H1 (cell line): ENCODE results near the gene STX18. TPM values are rescaled to one million over a fixed set of nuclear protein-coding genes. Genes with fewer than 3 reads are reported as not detected.
"Not testable (repeated sequence)": the region's sequence is repeated elsewhere in the genome, so short reads cannot be mapped to it uniquely, and the experiment has no call there.

Source experiments
- CTCF ChIA-PET: fragments of 300-600 bp; sonication (Branson Sonifier 250); formaldehyde crosslinking; loops from one replicate; lab custom pipeline; 2021; ENCODE audit not compliant: partially characterized antibody; lab: Charles Lee
- POLR2A ChIA-PET: fragments of 300-600 bp; sonication (Branson Sonifier 250); formaldehyde crosslinking; loops from one replicate; lab custom pipeline; 2021; ENCODE audit warnings: inconsistent platforms; ENCODE audit not compliant: partially characterized antibody; lab: Charles Lee
- DNase-seq, 2 experiments: peaks; one replicate each; pipeline versions ENCODE4 v3.0.0 to v3.0.0-alpha.2; 2010 to 2022; ENCODE audit warnings: low spot score in 2 of 2, low read depth in 1 of 2, mixed read lengths in 1 of 2
- FAIRE-seq: peaks from 2 replicates; lab custom pipeline; 2011; peaks lifted over from hg19 to GRCh38; lab: Jason Lieb, UNC
- H2AFZ ChIP-seq: 2 replicates; pipeline ENCODE4 v1.8.1; 2012; ENCODE audit warnings: low read length, inconsistent platforms
- H2AK5ac ChIP-seq: 2 replicates; pipeline ENCODE4 v1.6.1; 2013; ENCODE audit warnings: low read depth, low read length
- H2BK120ac ChIP-seq: replicated peaks from 2 replicates; pipeline ENCODE3; 2013; ENCODE audit warnings: low read depth, low read length, inconsistent platforms
- H2BK12ac ChIP-seq: 2 replicates; pipeline ENCODE4 v1.6.1; 2013; ENCODE audit warnings: low read depth, low read length
- H2BK15ac ChIP-seq: 2 replicates; pipeline ENCODE4 v1.6.1; 2013; ENCODE audit warnings: low read length
- H2BK20ac ChIP-seq: 2 replicates; pipeline ENCODE4 v1.6.1; 2013; ENCODE audit warnings: low read length
- H2BK5ac ChIP-seq: 2 replicates; pipeline ENCODE4 v1.6.1; 2013; ENCODE audit warnings: low read depth, low read length
- H3K14ac ChIP-seq: 2 replicates; pipeline ENCODE4 v1.6.1; 2013; ENCODE audit warnings: inconsistent platforms; ENCODE audit not compliant: insufficient read length
- H3K18ac ChIP-seq: 2 replicates; pipeline ENCODE4 v1.6.1; 2013; ENCODE audit warnings: low read length; ENCODE audit errors: extremely low read depth
- H3K23ac ChIP-seq: 2 replicates; pipeline ENCODE4 v1.6.1; 2013; ENCODE audit warnings: inconsistent platforms; ENCODE audit not compliant: insufficient read length
- H3K23me2 ChIP-seq: 2 replicates; pipeline ENCODE4 v1.6.1; 2013; ENCODE audit warnings: low read depth, low read length
- H3K27ac ChIP-seq: 2 replicates; pipeline ENCODE4 v1.6.1; 2011; ENCODE audit warnings: low read depth, low read length, inconsistent platforms
- H3K27me3 ChIP-seq, 4 experiments: replicated peaks in 1 of 4; 1 replicate in 1 of 4; 2 replicates in 3 of 4; pipeline versions ENCODE4 v1.6.1 to v1.8.1; 2011 to 2013; ENCODE audit warnings: low read length in 3 of 4, mild to moderate bottlenecking in 3 of 4, inconsistent platforms in 2 of 4, mixed read lengths in 2 of 4, moderate library complexity in 1 of 4; ENCODE audit not compliant: control insufficient read depth in 3 of 4, insufficient read depth in 3 of 4; ENCODE audit errors: extremely low read depth in 1 of 4
- H3K36me3 ChIP-seq, 4 experiments: 2 replicates each; pipeline versions ENCODE4 v1.6.1 to v1.8.1; 2011 to 2013; ENCODE audit warnings: mild to moderate bottlenecking in 4 of 4, low read length in 3 of 4, moderate library complexity in 2 of 4, control low read depth in 1 of 4, inconsistent platforms in 1 of 4; ENCODE audit not compliant: insufficient read depth in 4 of 4, control insufficient read depth in 2 of 4
- H3K4ac ChIP-seq: replicated peaks from 2 replicates; pipeline ENCODE3; 2013; ENCODE audit warnings: low read length, low read depth, mixed read lengths, inconsistent platforms; ENCODE audit not compliant: insufficient read length
- H3K4me1 ChIP-seq, 4 experiments: replicated peaks in 1 of 4; 1 replicate in 1 of 4; 2 replicates in 3 of 4; pipeline versions ENCODE4 v1.6.1 to v1.8.1; 2011 to 2013; ENCODE audit warnings: low read length in 3 of 4, inconsistent platforms in 2 of 4, mixed read lengths in 1 of 4; ENCODE audit not compliant: insufficient read depth in 4 of 4, control insufficient read depth in 3 of 4
- H3K4me2 ChIP-seq, 2 experiments: 2 replicates each; pipeline versions ENCODE4 v1.6.1 to v1.8.1; 2011 to 2013; ENCODE audit warnings: low read depth in 2 of 2, low read length in 2 of 2, control low read depth in 1 of 2, inconsistent platforms in 1 of 2, mild to moderate bottlenecking in 1 of 2; ENCODE audit not compliant: insufficient read depth in 1 of 2
- H3K4me3 ChIP-seq, 4 experiments: fragments of 200-600, 300-600 bp in 1 of 4; sonication (generic), shearing (Covaris generic), sonication (Bioruptor Twin) in 1 of 4; 2 replicates each; pipeline versions ENCODE4 v1.5.1 to v1.8.1; 2011 to 2016; ENCODE audit warnings: low read length in 4 of 4, low read depth in 3 of 4, control low read depth in 2 of 4, inconsistent platforms in 2 of 4, mild to moderate bottlenecking in 2 of 4, mixed read lengths in 1 of 4, moderate library complexity in 1 of 4; ENCODE audit not compliant: insufficient read depth in 2 of 4; ENCODE audit errors: extremely low read depth in 1 of 4
- H3K56ac ChIP-seq: replicated peaks from 2 replicates; pipeline ENCODE3; 2013; ENCODE audit warnings: low read depth, mild to moderate bottlenecking, mixed read lengths, low read length, inconsistent platforms; ENCODE audit not compliant: insufficient read length
- H3K79me1 ChIP-seq: 2 replicates; pipeline ENCODE4 v1.6.1; 2013; ENCODE audit warnings: low read depth, low read length, control low read depth
- H3K79me2 ChIP-seq, 2 experiments: 2 replicates each; pipeline versions ENCODE4 v1.6.1 to v1.8.1; 2012 to 2013; ENCODE audit warnings: low read length in 2 of 2, mild to moderate bottlenecking in 2 of 2, inconsistent platforms in 1 of 2; ENCODE audit not compliant: insufficient read depth in 2 of 2, control insufficient read depth in 1 of 2
- H3K9ac ChIP-seq, 4 experiments: replicated peaks in 1 of 4; 1 replicate in 1 of 4; 2 replicates in 3 of 4; pipeline versions ENCODE4 v1.6.1 to v1.8.1; 2011 to 2013; ENCODE audit warnings: low read depth in 3 of 4, low read length in 3 of 4, control low read depth in 2 of 4, mild to moderate bottlenecking in 2 of 4, moderate library complexity in 2 of 4, inconsistent platforms in 1 of 4; ENCODE audit errors: extremely low read depth in 1 of 4
- H3K9me3 ChIP-seq, 2 experiments: 2 replicates each; pipeline versions ENCODE4 v1.6.1 to v1.8.1; 2012 to 2013; ENCODE audit warnings: mild to moderate bottlenecking in 2 of 2, moderate library complexity in 2 of 2, control low read depth in 1 of 2, inconsistent platforms in 1 of 2, low read depth in 1 of 2, low read length in 1 of 2, mixed read lengths in 1 of 2; ENCODE audit not compliant: insufficient read depth in 2 of 2
- H4K20me1 ChIP-seq, 2 experiments: replicated peaks in 1 of 2; 2 replicates each; pipeline versions ENCODE3 to v1.8.1; 2011 to 2013; ENCODE audit warnings: inconsistent platforms in 2 of 2, low read length in 2 of 2, mild to moderate bottlenecking in 1 of 2; ENCODE audit not compliant: insufficient read depth in 2 of 2, control insufficient read depth in 1 of 2
- H4K5ac ChIP-seq: 2 replicates; pipeline ENCODE4 v1.6.1; 2013; ENCODE audit warnings: low read length, low read depth, mixed read lengths, inconsistent platforms; ENCODE audit not compliant: insufficient read length
- H4K8ac ChIP-seq: 2 replicates; pipeline ENCODE4 v1.8.0; 2013; ENCODE audit warnings: mild to moderate bottlenecking, moderate library complexity, low read length, inconsistent platforms; ENCODE audit not compliant: insufficient read depth; ENCODE audit errors: extremely low read depth
- H4K91ac ChIP-seq: replicated peaks from 2 replicates; pipeline ENCODE3; 2013; ENCODE audit warnings: low read length, mixed read lengths, inconsistent platforms; ENCODE audit not compliant: insufficient read length
- WGBS, 2 experiments: shearing (Covaris generic) in 1 of 2; methylation state at CpG; one replicate each; pipeline versions ENCODE4 v1.1.6 to v1.1.7; 2013 to 2015; ENCODE audit warnings: low lambda C conversion rate in 2 of 2, mixed read lengths in 2 of 2, inconsistent platforms in 1 of 2, low coverage in 1 of 2, missing lambda C conversion rate in 1 of 2; ENCODE audit not compliant: insufficient replicate concordance in 2 of 2, insufficient coverage in 1 of 2, insufficient read length in 1 of 2; ENCODE audit errors: extremely low coverage in 1 of 2, missing lambda C conversion rate in 1 of 2; 5-methylcytosine and 5-hydroxymethylcytosine counted together
- polyA plus RNA-seq, 7 experiments: library from polyadenylated mRNA; depleted of rRNA in 3 of 7; stranded (reverse) in 5 of 7; unstranded in 2 of 7; fragments of >200 nt in 5 of 7; fragments of 200-250 nt in 2 of 7; gene quantifications; 1 replicate in 5 of 7; 2 replicates in 1 of 7; 4 replicates in 1 of 7; pipeline versions ENCODE4 v1.2.1 to v1.2.3, GENCODE V29; 2011 to 2013; ENCODE audit warnings: missing spikeins in 2 of 7, mixed read lengths in 2 of 7
- total RNA-seq: library from RNA; stranded (reverse); fragmentation: NEBNext Ultra II Directional; extraction: Animal tissue kit (Norgen Biotek cat#: 25700); gene quantifications from 2 replicates; pipeline ENCODE4 v1.2.1, GENCODE V29; 2021

The STX18 gene
- total and polyA plus RNA-seq, 2 of the 8 experiments (the other 6 are each of a cell fraction or from before 2014, with no cell fraction given), result 14.6 to 18.3 TPM

DNA sequence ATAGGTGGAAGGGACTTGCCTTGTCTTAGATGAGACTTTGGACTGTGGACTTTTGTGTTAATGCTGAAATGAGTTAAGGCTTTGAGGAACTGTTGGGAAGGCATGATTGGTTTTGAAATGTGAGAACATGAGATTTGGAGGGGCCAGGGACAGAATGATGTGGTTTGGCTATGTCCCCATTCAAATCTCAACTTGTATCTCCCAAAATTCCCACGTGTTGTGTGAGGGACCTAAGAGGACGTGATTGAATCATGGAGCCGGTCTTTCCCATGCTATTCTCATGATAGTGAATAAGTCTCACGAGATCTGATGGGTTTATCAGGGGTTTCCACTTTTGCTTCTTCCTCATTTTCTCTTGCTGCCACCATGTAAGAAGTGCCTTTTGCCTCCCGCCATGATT, 10.2 kb upstream of the STX18 start:
- not testable (repeated sequence) for H3K23ac ChIP-seq, H3K14ac ChIP-seq, H3K9ac ChIP-seq, H2BK20ac ChIP-seq, H3K27ac ChIP-seq, H3K4me3 ChIP-seq, H2AFZ ChIP-seq, H3K23me2 ChIP-seq, H3K79me1 ChIP-seq, H2AK5ac ChIP-seq, H4K8ac ChIP-seq, H4K91ac ChIP-seq, H3K9me3 ChIP-seq, H3K79me2 ChIP-seq, H3K4ac ChIP-seq, H2BK5ac ChIP-seq, H2BK12ac ChIP-seq, H3K27me3 ChIP-seq, H2BK15ac ChIP-seq, H2BK120ac ChIP-seq, DNase-seq, H3K18ac ChIP-seq, H3K4me1 ChIP-seq, H3K4me2 ChIP-seq, H3K56ac ChIP-seq, H4K5ac ChIP-seq, H4K20me1 ChIP-seq, FAIRE-seq
- H3K36me3 ChIP-seq, result peaks cover 2 to 44% (median 16%) of the 10 kb centered on the region in 4 experiments; a peak in 6 of 8 replicates
- WGBS, 2 experiments, result 86% methylated on average over 5 of the region's 5 CpGs; no CpG with 5 or more reads in 1 of the 2 experiments
- ChIA-PET POLR2A (interaction anchor here (0.9 to 1.5 kb wide), 4 partner anchors 9 to 313 kb away, joined by 3 to 5 read pairs (median 3); no protein-coding TSS in a partner anchor), CTCF (interaction anchor here (1.6 kb wide), 1 partner anchor 13 kb away, joined by 7 read pairs; no protein-coding TSS in a partner anchor)

DNA sequence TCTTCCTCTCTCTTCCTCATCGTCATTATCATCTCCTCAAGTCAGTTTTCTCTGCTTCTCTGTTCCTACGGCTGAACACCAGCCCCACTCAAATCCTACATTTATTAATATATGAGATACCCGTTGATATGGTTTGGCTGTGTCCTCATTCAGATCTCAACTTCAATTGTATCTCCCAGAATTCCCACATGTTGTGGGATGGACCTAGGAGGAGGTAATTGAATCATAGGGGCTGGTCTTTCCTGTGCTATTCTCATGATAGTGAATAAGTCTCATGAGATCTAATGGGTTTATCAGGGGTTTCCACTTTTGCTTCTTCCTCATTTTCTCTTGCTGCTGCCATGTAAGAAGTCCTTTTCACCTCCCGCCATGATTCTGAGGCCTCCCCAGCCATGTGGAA, 8.3 kb upstream of the STX18 start:
- H2BK5ac ChIP-seq, H3K14ac ChIP-seq, H3K56ac ChIP-seq, H2AK5ac ChIP-seq, POLR2A ChIA-PET, H3K4me2 ChIP-seq, H4K5ac ChIP-seq, FAIRE-seq, H4K91ac ChIP-seq, H4K20me1 ChIP-seq, H2AFZ ChIP-seq, H3K9ac ChIP-seq, H2BK20ac ChIP-seq, H3K27me3 ChIP-seq, H3K23ac ChIP-seq, H3K9me3 ChIP-seq, H3K18ac ChIP-seq, H2BK12ac ChIP-seq, H2BK120ac ChIP-seq, H3K27ac ChIP-seq, H2BK15ac ChIP-seq, H3K4me3 ChIP-seq, H3K79me2 ChIP-seq, H3K23me2 ChIP-seq, H3K4me1 ChIP-seq, DNase-seq, H3K4ac ChIP-seq, H4K8ac ChIP-seq, H3K79me1 ChIP-seq: not testable (repeated sequence)
- WGBS, 2 experiments, result 82% methylated on average over 4 of the region's 4 CpGs; no CpG with 5 or more reads in 1 of the 2 experiments
- CTCF ChIA-PET, result interaction anchor here (1.2 kb wide), 1 partner anchor 15 kb away, joined by 3 read pairs; no protein-coding TSS in a partner anchor
- peaks cover 2 to 46% (median 18%) of the 10 kb centered on the region in 4 experiments; a peak in 6 of 8 replicates for H3K36me3 ChIP-seq
